GM12878 (cell line): ENCODE results near the gene PRDM15. TPM values are rescaled to one million over a fixed set of nuclear protein-coding genes. Genes with fewer than 3 reads are reported as not detected.

Experiments used
- ATAC-seq: fragments of 200-7000 bp; cut with Tn5 transposase; 3 replicates; pipeline ENCODE4 v1.9.1; 2020; ENCODE audit warnings: mild to moderate bottlenecking, moderate library complexity
- BruUV-seq: library from RNA; stranded (reverse); fragments of 400-500 nt; replicated peaks from 2 replicates; lab custom pipeline; 2021; lab: Mats Ljungman, UMichigan
- CTCF ChIA-PET: fragments of 300-600 bp; sonication (Branson Sonifier 250); formaldehyde crosslinking; extraction: SDS; loops from one replicate; lab custom pipeline; 2021; ENCODE audit warnings: inconsistent platforms; lab: Yijun Ruan, JAX
- POLR2A ChIA-PET: fragments of 350-600 bp; formaldehyde crosslinking; extraction: SDS; loops from one replicate; lab custom pipeline; 2021; ENCODE audit warnings: inconsistent platforms; lab: Charles Lee
- RAD21 ChIA-PET: fragments of 300-600 bp; sonication (Branson Sonifier 250); formaldehyde crosslinking; loops from one replicate; lab custom pipeline; 2023; ENCODE audit warnings: antibody characterized with exemption; ENCODE audit not compliant: unreplicated experiment; lab: Charles Lee
- SMC1A ChIA-PET: fragments of 300-600 bp; sonication (Branson Sonifier 250); formaldehyde crosslinking; loops from one replicate; lab custom pipeline; 2023; ENCODE audit not compliant: unreplicated experiment, uncharacterized antibody; lab: Charles Lee
- DNase-seq: peaks from one replicate; pipeline ENCODE4 v3.0.0-alpha.2; 2011; ENCODE audit warnings: low read depth, low spot score
- FAIRE-seq: peaks from 3 replicates; lab custom pipeline; 2011; peaks lifted over from hg19 to GRCh38; lab: Jason Lieb, UNC
- H2AFZ ChIP-seq: 2 replicates; pipeline ENCODE4 v1.6.0; 2011; ENCODE audit warnings: low read depth, low read length, control low read depth; ENCODE audit not compliant: control insufficient read depth
- H3K27ac ChIP-seq: 2 replicates; pipeline ENCODE4 v1.5.1; 2011; ENCODE audit warnings: control low read depth; ENCODE audit not compliant: control insufficient read depth, insufficient read depth
- H3K27me3 ChIP-seq, 2 experiments: replicated peaks in 1 of 2; 2 replicates each; pipeline versions ENCODE4 v1.6.0 to v1.6.1; 2011; ENCODE audit warnings: low read length in 1 of 2; ENCODE audit not compliant: control insufficient read depth in 2 of 2, insufficient read depth in 2 of 2
- H3K36me3 ChIP-seq, 2 experiments: 2 replicates each; pipeline ENCODE4 v1.5.1; 2011; ENCODE audit warnings: low read length in 1 of 2; ENCODE audit not compliant: control insufficient read depth in 2 of 2, insufficient read depth in 2 of 2
- H3K4me1 ChIP-seq: 2 replicates; pipeline ENCODE4 v1.6.1; 2011; ENCODE audit warnings: mild to moderate bottlenecking, low read length, moderate library complexity, mixed read lengths; ENCODE audit not compliant: control insufficient read depth, insufficient read depth
- H3K4me2 ChIP-seq: 2 replicates; pipeline ENCODE4 v1.6.0; 2011; ENCODE audit warnings: control low read depth; ENCODE audit not compliant: control insufficient read depth, insufficient read depth
- H3K4me3 ChIP-seq: fragments of 200-600 bp; sonication (generic); 2 replicates; pipeline ENCODE4 v1.5.1; 2016
- H3K79me2 ChIP-seq: 2 replicates; pipeline ENCODE4 v1.6.0; 2011; ENCODE audit warnings: low read length; ENCODE audit not compliant: control insufficient read depth, insufficient read depth
- H3K9ac ChIP-seq: 2 replicates; pipeline ENCODE4 v1.8.0; 2011; ENCODE audit warnings: low read length, control low read depth, mixed read lengths; ENCODE audit not compliant: control insufficient read depth, insufficient read depth
- H3K9me3 ChIP-seq: replicated peaks from 3 replicates; pipeline ENCODE4 v1.5.1; 2011; ENCODE audit warnings: mild to moderate bottlenecking, low read length; ENCODE audit not compliant: control insufficient read depth, insufficient read depth
- H4K20me1 ChIP-seq: 2 replicates; pipeline ENCODE4 v1.6.0; 2011; ENCODE audit not compliant: control insufficient read depth, insufficient read depth
- CHD2 ChIP-seq: IDR thresholded peaks from 2 replicates; pipeline ENCODE4 v1.6.1; 2011; ENCODE audit warnings: low read depth, low read length, improper control_type of control experiment, borderline replicate concordance
- EP300 ChIP-seq, 2 experiments: fragments of 150-350 bp in 1 of 2; IDR thresholded peaks; 2 replicates each; pipeline ENCODE4 v1.6.1; 2011 to 2012; ENCODE audit warnings: low read depth in 2 of 2, low read length in 2 of 2, borderline replicate concordance in 1 of 2, improper control_type of control experiment in 1 of 2, inconsistent platforms in 1 of 2; ENCODE audit not compliant: control insufficient read depth in 1 of 2
- ETV6 ChIP-seq, 2 experiments: fragments of 450-650 bp in 1 of 2; IDR thresholded peaks in 1 of 2; conservative IDR thresholded peaks in 1 of 2; 2 replicates each; pipeline ENCODE4 v1.6.1; 2014; ENCODE audit warnings: antibody characterized with exemption in 1 of 2, borderline replicate concordance in 1 of 2, low read depth in 1 of 2, mild to moderate bottlenecking in 1 of 2, moderate library complexity in 1 of 2
- RUNX3 ChIP-seq: IDR thresholded peaks from 2 replicates; pipeline ENCODE4 v1.6.1; 2012; ENCODE audit warnings: low read length, inconsistent platforms
- SMARCA5 ChIP-seq: fragments of 450-650 bp; IDR thresholded peaks from 2 replicates; pipeline ENCODE4 v1.6.1; 2017; ENCODE audit warnings: mild to moderate bottlenecking
- TAF1 ChIP-seq: IDR thresholded peaks from 2 replicates; pipeline ENCODE4 v1.6.1; 2011; ENCODE audit warnings: mild to moderate bottlenecking, low read depth, low read length, borderline replicate concordance
- TCF3 ChIP-seq: IDR thresholded peaks from 2 replicates; pipeline ENCODE4 v1.6.1; 2012; ENCODE audit warnings: low read depth, mild to moderate bottlenecking, low read length, borderline replicate concordance; ENCODE audit not compliant: insufficient read depth
- WGBS: methylation state at CpG from one replicate; pipeline ENCODE4 v1.1.6; 2016; ENCODE audit warnings: low lambda C conversion rate; ENCODE audit not compliant: insufficient replicate concordance, insufficient coverage; ENCODE audit errors: missing lambda C conversion rate; 5-methylcytosine and 5-hydroxymethylcytosine counted together
- in situ Hi-C: fragments of 300-500 bp; cut with MboI; formaldehyde crosslinking; loops from 9 replicates; pipeline ENCODE4 v1.14.3; 2018; ENCODE audit warnings: mixed read lengths
- intact Hi-C: fragments of 100-400 bp; cut with micrococcal nuclease; formaldehyde crosslinking; loops from one replicate; pipeline ENCODE4 v1.14.2; 2022; ENCODE audit not compliant: unreplicated experiment
- polyA plus RNA-seq, 11 experiments: library from polyadenylated mRNA; depleted of rRNA in 4 of 11; unstranded in 6 of 11; stranded (reverse) in 5 of 11; fragments of >200 nt; fragmentation: Nextera tagmentation in 4 of 11; fragmentation: Illumina TruSeq in 1 of 11; extraction: Ambion mirVana in 4 of 11; extraction: Trizol in 1 of 11; gene quantifications; 1 replicate in 1 of 11; 2 replicates in 10 of 11; pipeline versions ENCODE4 v1.2.1 to v1.2.3, GENCODE V29; 2011 to 2016; ENCODE audit warnings: inconsistent platforms in 2 of 11, missing spikeins in 2 of 11, low read depth in 1 of 11
- total RNA-seq, 4 experiments: library from RNA; depleted of rRNA in 3 of 4; stranded (reverse); fragments of >200 nt in 3 of 4; fragmentation: Illumina TruSeq in 1 of 4; extraction: Trizol in 1 of 4; gene quantifications; 2 replicates each; pipeline versions ENCODE4 v1.2.1 to v1.2.3, GENCODE V29; 2013 to 2021

Gene PRDM15
- total and polyA plus RNA-seq, 10 of the 15 experiments (the other 5 are each of a cell fraction or from before 2014, with no cell fraction given) = 2.2 to 16.0 (median 8.6) TPM

DNA sequence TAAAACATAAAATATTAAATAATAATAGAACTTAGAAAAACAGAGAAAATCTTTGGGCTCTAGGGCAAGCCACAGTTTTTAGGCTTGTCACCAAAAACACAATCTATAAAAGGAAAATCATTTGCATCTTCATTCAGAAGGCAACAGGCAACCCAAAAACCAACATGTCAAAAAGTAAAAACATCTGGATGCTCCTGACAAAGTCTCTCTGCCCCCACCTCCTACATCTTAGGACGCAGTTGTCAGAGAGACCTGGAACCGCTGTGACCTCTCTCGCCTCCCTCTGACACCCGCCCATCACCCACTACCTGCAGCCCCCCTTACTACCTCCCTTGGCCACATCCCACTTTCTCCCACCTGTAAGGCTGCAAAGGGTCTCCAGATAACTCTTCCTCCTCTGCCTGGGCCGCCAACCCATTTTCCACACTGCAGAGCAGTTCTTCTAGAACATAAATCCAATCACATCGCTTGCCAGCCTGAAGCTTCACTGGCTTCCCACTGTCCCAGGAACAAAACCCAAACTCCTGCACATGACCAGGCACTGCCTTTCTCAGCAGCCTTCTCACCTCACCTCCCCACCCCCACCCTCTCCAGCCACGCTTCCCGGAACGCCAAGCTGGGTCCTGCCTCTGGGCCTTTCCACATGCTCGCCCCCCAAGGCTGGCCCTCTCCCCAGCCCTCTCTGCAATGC lies 14.7 kb downstream of the PRDM15 start:
- H3K4me2 ChIP-seq = peak overlapping the region; percentile 73
- intact Hi-C loops (loop anchor here (2.0 to 10.0 kb wide), 5 partner anchors 14 to 500 kb away; partner anchors contain the start of genes MX2 and PRDM15), in situ Hi-C loops (no loop called here)
- peak overlapping the region; percentile 79 for H3K9ac ChIP-seq
- peak overlapping the region; percentile 91 for H3K27ac ChIP-seq
- FAIRE-seq (no peak), DNase-seq (no peak), ATAC-seq (no peak; the same call in 2 of the 3 replicates)
- CTCF ChIA-PET = no interaction called here
- no peak for TF ChIP-seq CHD2
- TF ChIP-seq ETV6 (conservative IDR thresholded peaks at IDR 0.05 in 1 of 2, IDR thresholded peaks at IDR 0.05 in 1 of 2; ENCODE audit: borderline replicate concordance in 1 of 2, low read depth in 1 of 2) = peak in 1 of 2 experiments; percentile 12; a peak in 1 of 4 replicates
- no peak for TF ChIP-seq SMARCA5
- peak; percentile 31; the same call in 1 of the 2 replicates for TF ChIP-seq RUNX3
- TF ChIP-seq TAF1 = no peak
- TF ChIP-seq EP300 (IDR thresholded peaks at IDR 0.05; ENCODE audit: borderline replicate concordance in 1 of 2, control insufficient read depth in 1 of 2, low read depth in 2 of 2, low read length in 2 of 2) = peak in 1 of 2 experiments; percentile 18; a peak in 1 of 4 replicates
- no peak for TF ChIP-seq TCF3
- no peaks in the 10 kb centered on the region for H3K9me3 ChIP-seq
- no peaks in the 10 kb centered on the region for H4K20me1 ChIP-seq
- SMC1A ChIA-PET = interaction anchor here (0.9 to 1.9 kb wide), 4 partner anchors 62 to 199 kb away, joined by 3 to 9 read pairs (median 6); no protein-coding TSS in a partner anchor
- 5% methylated on average over 10 of the region's 10 CpGs for WGBS
- peaks cover 50% of the 10 kb centered on the region for H3K79me2 ChIP-seq
- no TSS peak for BruUV-seq
- H2AFZ ChIP-seq = no peak overlapping the region
- RAD21 ChIA-PET = interaction anchor here (1.1 to 4.5 kb wide), 3 partner anchors 8 to 31 kb away, joined by 3 to 28 read pairs (median 8); partner anchors contain the start of gene PRDM15
- peaks cover 70% of the 10 kb centered on the region for H3K4me1 ChIP-seq
- peaks cover 4% of the 10 kb centered on the region in 2 experiments for H3K36me3 ChIP-seq
- POLR2A ChIA-PET = no interaction called here
- peak overlapping the region; percentile 63; the same call in 1 of the 2 replicates for H3K4me3 ChIP-seq
- H3K27me3 ChIP-seq = no peaks in the 10 kb centered on the region
